H1 (cell line): ENCODE results near the gene KDM6A. TPM values are rescaled to one million over a fixed set of nuclear protein-coding genes. Genes with fewer than 3 reads are reported as not detected.
"Not testable (repeated sequence)": the region's sequence is repeated elsewhere in the genome, so short reads cannot be mapped to it uniquely, and the experiment has no call there.

Experiments
- CTCF ChIA-PET: fragments of 300-600 bp; sonication (Branson Sonifier 250); formaldehyde crosslinking; loops from one replicate; lab custom pipeline; 2021; ENCODE audit not compliant: partially characterized antibody; lab: Charles Lee
- POLR2A ChIA-PET: fragments of 300-600 bp; sonication (Branson Sonifier 250); formaldehyde crosslinking; loops from one replicate; lab custom pipeline; 2021; ENCODE audit warnings: inconsistent platforms; ENCODE audit not compliant: partially characterized antibody; lab: Charles Lee
- DNase-seq, 2 experiments: peaks; one replicate each; pipeline versions ENCODE4 v3.0.0 to v3.0.0-alpha.2; 2010 to 2022; ENCODE audit warnings: low spot score in 2 of 2, low read depth in 1 of 2, mixed read lengths in 1 of 2
- FAIRE-seq: peaks from 2 replicates; lab custom pipeline; 2011; peaks lifted over from hg19 to GRCh38; lab: Jason Lieb, UNC
- H2AFZ ChIP-seq: 2 replicates; pipeline ENCODE4 v1.8.1; 2012; ENCODE audit warnings: low read length, inconsistent platforms
- H2AK5ac ChIP-seq: 2 replicates; pipeline ENCODE4 v1.6.1; 2013; ENCODE audit warnings: low read depth, low read length
- H2BK120ac ChIP-seq: replicated peaks from 2 replicates; pipeline ENCODE3; 2013; ENCODE audit warnings: low read depth, low read length, inconsistent platforms
- H2BK12ac ChIP-seq: 2 replicates; pipeline ENCODE4 v1.6.1; 2013; ENCODE audit warnings: low read depth, low read length
- H2BK15ac ChIP-seq: 2 replicates; pipeline ENCODE4 v1.6.1; 2013; ENCODE audit warnings: low read length
- H2BK20ac ChIP-seq: 2 replicates; pipeline ENCODE4 v1.6.1; 2013; ENCODE audit warnings: low read length
- H2BK5ac ChIP-seq: 2 replicates; pipeline ENCODE4 v1.6.1; 2013; ENCODE audit warnings: low read depth, low read length
- H3K14ac ChIP-seq: 2 replicates; pipeline ENCODE4 v1.6.1; 2013; ENCODE audit warnings: inconsistent platforms; ENCODE audit not compliant: insufficient read length
- H3K18ac ChIP-seq: 2 replicates; pipeline ENCODE4 v1.6.1; 2013; ENCODE audit warnings: low read length; ENCODE audit errors: extremely low read depth
- H3K23ac ChIP-seq: 2 replicates; pipeline ENCODE4 v1.6.1; 2013; ENCODE audit warnings: inconsistent platforms; ENCODE audit not compliant: insufficient read length
- H3K23me2 ChIP-seq: 2 replicates; pipeline ENCODE4 v1.6.1; 2013; ENCODE audit warnings: low read depth, low read length
- H3K27ac ChIP-seq: 2 replicates; pipeline ENCODE4 v1.6.1; 2011; ENCODE audit warnings: low read depth, low read length, inconsistent platforms
- H3K27me3 ChIP-seq, 4 experiments: replicated peaks in 1 of 4; 1 replicate in 1 of 4; 2 replicates in 3 of 4; pipeline versions ENCODE4 v1.6.1 to v1.8.1; 2011 to 2013; ENCODE audit warnings: low read length in 3 of 4, mild to moderate bottlenecking in 3 of 4, inconsistent platforms in 2 of 4, mixed read lengths in 2 of 4, moderate library complexity in 1 of 4; ENCODE audit not compliant: control insufficient read depth in 3 of 4, insufficient read depth in 3 of 4; ENCODE audit errors: extremely low read depth in 1 of 4
- H3K36me3 ChIP-seq, 4 experiments: 2 replicates each; pipeline versions ENCODE4 v1.6.1 to v1.8.1; 2011 to 2013; ENCODE audit warnings: mild to moderate bottlenecking in 4 of 4, low read length in 3 of 4, moderate library complexity in 2 of 4, control low read depth in 1 of 4, inconsistent platforms in 1 of 4; ENCODE audit not compliant: insufficient read depth in 4 of 4, control insufficient read depth in 2 of 4
- H3K4ac ChIP-seq: replicated peaks from 2 replicates; pipeline ENCODE3; 2013; ENCODE audit warnings: low read length, low read depth, mixed read lengths, inconsistent platforms; ENCODE audit not compliant: insufficient read length
- H3K4me1 ChIP-seq, 4 experiments: replicated peaks in 1 of 4; 1 replicate in 1 of 4; 2 replicates in 3 of 4; pipeline versions ENCODE4 v1.6.1 to v1.8.1; 2011 to 2013; ENCODE audit warnings: low read length in 3 of 4, inconsistent platforms in 2 of 4, mixed read lengths in 1 of 4; ENCODE audit not compliant: insufficient read depth in 4 of 4, control insufficient read depth in 3 of 4
- H3K4me2 ChIP-seq, 2 experiments: 2 replicates each; pipeline versions ENCODE4 v1.6.1 to v1.8.1; 2011 to 2013; ENCODE audit warnings: low read depth in 2 of 2, low read length in 2 of 2, control low read depth in 1 of 2, inconsistent platforms in 1 of 2, mild to moderate bottlenecking in 1 of 2; ENCODE audit not compliant: insufficient read depth in 1 of 2
- H3K4me3 ChIP-seq, 4 experiments: fragments of 200-600, 300-600 bp in 1 of 4; sonication (generic), shearing (Covaris generic), sonication (Bioruptor Twin) in 1 of 4; 2 replicates each; pipeline versions ENCODE4 v1.5.1 to v1.8.1; 2011 to 2016; ENCODE audit warnings: low read length in 4 of 4, low read depth in 3 of 4, control low read depth in 2 of 4, inconsistent platforms in 2 of 4, mild to moderate bottlenecking in 2 of 4, mixed read lengths in 1 of 4, moderate library complexity in 1 of 4; ENCODE audit not compliant: insufficient read depth in 2 of 4; ENCODE audit errors: extremely low read depth in 1 of 4
- H3K56ac ChIP-seq: replicated peaks from 2 replicates; pipeline ENCODE3; 2013; ENCODE audit warnings: low read depth, mild to moderate bottlenecking, mixed read lengths, low read length, inconsistent platforms; ENCODE audit not compliant: insufficient read length
- H3K79me1 ChIP-seq: 2 replicates; pipeline ENCODE4 v1.6.1; 2013; ENCODE audit warnings: low read depth, low read length, control low read depth
- H3K79me2 ChIP-seq, 2 experiments: 2 replicates each; pipeline versions ENCODE4 v1.6.1 to v1.8.1; 2012 to 2013; ENCODE audit warnings: low read length in 2 of 2, mild to moderate bottlenecking in 2 of 2, inconsistent platforms in 1 of 2; ENCODE audit not compliant: insufficient read depth in 2 of 2, control insufficient read depth in 1 of 2
- H3K9ac ChIP-seq, 4 experiments: replicated peaks in 1 of 4; 1 replicate in 1 of 4; 2 replicates in 3 of 4; pipeline versions ENCODE4 v1.6.1 to v1.8.1; 2011 to 2013; ENCODE audit warnings: low read depth in 3 of 4, low read length in 3 of 4, control low read depth in 2 of 4, mild to moderate bottlenecking in 2 of 4, moderate library complexity in 2 of 4, inconsistent platforms in 1 of 4; ENCODE audit errors: extremely low read depth in 1 of 4
- H3K9me3 ChIP-seq, 2 experiments: 2 replicates each; pipeline versions ENCODE4 v1.6.1 to v1.8.1; 2012 to 2013; ENCODE audit warnings: mild to moderate bottlenecking in 2 of 2, moderate library complexity in 2 of 2, control low read depth in 1 of 2, inconsistent platforms in 1 of 2, low read depth in 1 of 2, low read length in 1 of 2, mixed read lengths in 1 of 2; ENCODE audit not compliant: insufficient read depth in 2 of 2
- H4K20me1 ChIP-seq, 2 experiments: replicated peaks in 1 of 2; 2 replicates each; pipeline versions ENCODE3 to v1.8.1; 2011 to 2013; ENCODE audit warnings: inconsistent platforms in 2 of 2, low read length in 2 of 2, mild to moderate bottlenecking in 1 of 2; ENCODE audit not compliant: insufficient read depth in 2 of 2, control insufficient read depth in 1 of 2
- H4K5ac ChIP-seq: 2 replicates; pipeline ENCODE4 v1.6.1; 2013; ENCODE audit warnings: low read length, low read depth, mixed read lengths, inconsistent platforms; ENCODE audit not compliant: insufficient read length
- H4K8ac ChIP-seq: 2 replicates; pipeline ENCODE4 v1.8.0; 2013; ENCODE audit warnings: mild to moderate bottlenecking, moderate library complexity, low read length, inconsistent platforms; ENCODE audit not compliant: insufficient read depth; ENCODE audit errors: extremely low read depth
- H4K91ac ChIP-seq: replicated peaks from 2 replicates; pipeline ENCODE3; 2013; ENCODE audit warnings: low read length, mixed read lengths, inconsistent platforms; ENCODE audit not compliant: insufficient read length
- POLR2AphosphoS5 ChIP-seq: IDR thresholded peaks from 2 replicates; pipeline ENCODE4 v1.6.1; 2011; ENCODE audit warnings: low read depth, low read length
- SRF ChIP-seq: IDR thresholded peaks from 2 replicates; pipeline ENCODE4 v1.6.1; 2011; ENCODE audit warnings: mild to moderate bottlenecking, low read depth, low read length, moderate library complexity
- TAF1 ChIP-seq: IDR thresholded peaks from 2 replicates; pipeline ENCODE4 v1.6.1; 2011; ENCODE audit warnings: mild to moderate bottlenecking, low read depth, low read length
- TBP ChIP-seq: IDR thresholded peaks from 2 replicates; pipeline ENCODE4 v1.6.1; 2011; ENCODE audit warnings: low read depth, low read length, improper control_type of control experiment
- WGBS, 2 experiments: shearing (Covaris generic) in 1 of 2; methylation state at CpG; one replicate each; pipeline versions ENCODE4 v1.1.6 to v1.1.7; 2013 to 2015; ENCODE audit warnings: low lambda C conversion rate in 2 of 2, mixed read lengths in 2 of 2, inconsistent platforms in 1 of 2, low coverage in 1 of 2, missing lambda C conversion rate in 1 of 2; ENCODE audit not compliant: insufficient replicate concordance in 2 of 2, insufficient coverage in 1 of 2, insufficient read length in 1 of 2; ENCODE audit errors: extremely low coverage in 1 of 2, missing lambda C conversion rate in 1 of 2; 5-methylcytosine and 5-hydroxymethylcytosine counted together
- polyA plus RNA-seq, 7 experiments: library from polyadenylated mRNA; depleted of rRNA in 3 of 7; stranded (reverse) in 5 of 7; unstranded in 2 of 7; fragments of >200 nt in 5 of 7; fragments of 200-250 nt in 2 of 7; gene quantifications; 1 replicate in 5 of 7; 2 replicates in 1 of 7; 4 replicates in 1 of 7; pipeline versions ENCODE4 v1.2.1 to v1.2.3, GENCODE V29; 2011 to 2013; ENCODE audit warnings: missing spikeins in 2 of 7, mixed read lengths in 2 of 7
- total RNA-seq: library from RNA; stranded (reverse); fragmentation: NEBNext Ultra II Directional; extraction: Animal tissue kit (Norgen Biotek cat#: 25700); gene quantifications from 2 replicates; pipeline ENCODE4 v1.2.1, GENCODE V29; 2021

KDM6A gene
- total and polyA plus RNA-seq, 2 of the 8 experiments (the other 6 are each of a cell fraction or from before 2014, with no cell fraction given): 43.5 to 58.4 TPM

DNA sequence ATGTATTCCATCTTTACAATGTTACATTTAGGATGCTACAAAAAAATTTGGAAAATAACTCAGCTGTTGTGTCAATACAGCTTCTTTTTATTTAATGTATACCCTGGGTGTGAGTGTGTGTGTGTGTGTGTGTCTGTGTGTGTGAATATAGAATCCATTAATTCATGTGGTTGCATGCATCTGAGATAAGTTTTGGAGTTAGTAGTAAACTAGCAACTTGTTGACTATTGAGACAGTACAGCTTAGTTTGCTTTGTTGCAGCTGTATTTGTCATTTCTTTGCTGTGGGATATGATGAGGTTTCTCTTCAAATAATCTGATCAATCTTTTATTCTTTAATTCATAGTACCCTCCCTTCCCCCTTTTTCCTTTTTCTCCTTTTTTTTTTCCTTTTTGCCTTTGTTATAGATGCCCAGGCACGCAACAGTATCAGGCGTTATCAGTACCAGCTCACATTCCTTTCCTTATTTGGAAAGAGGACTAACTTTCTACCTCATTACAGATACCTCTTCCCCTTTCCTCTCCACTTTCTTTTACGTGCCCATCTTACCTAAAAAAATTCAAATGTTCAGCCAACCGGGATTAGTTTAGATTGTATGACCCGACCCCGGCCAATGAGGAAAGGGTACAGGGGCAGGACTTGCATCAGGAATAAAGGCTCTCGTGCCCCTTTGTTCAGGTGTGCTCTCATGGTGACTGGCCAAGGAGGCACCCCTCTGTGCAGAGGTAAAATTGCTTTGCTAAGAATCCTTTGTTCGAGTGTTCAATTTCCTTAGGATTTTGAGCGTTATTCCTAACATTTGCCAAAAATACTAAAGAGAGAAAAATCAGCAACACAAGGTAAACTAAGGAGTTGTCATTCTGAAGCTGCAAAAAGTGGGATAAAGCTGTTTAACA lies 77.7 kb downstream of the KDM6A start:
- H3K23ac ChIP-seq, H2AFZ ChIP-seq, H2BK15ac ChIP-seq, H4K20me1 ChIP-seq, CTCF ChIA-PET, H3K27me3 ChIP-seq, H3K4ac ChIP-seq, H2AK5ac ChIP-seq, H3K4me1 ChIP-seq, H4K8ac ChIP-seq, H3K36me3 ChIP-seq, H3K9me3 ChIP-seq, H3K14ac ChIP-seq, H3K79me1 ChIP-seq, H3K23me2 ChIP-seq, H2BK20ac ChIP-seq: not testable (repeated sequence)
- Histone ChIP-seq H3K27ac (peak overlapping the region; percentile 96), H2BK120ac (peak overlapping the region; percentile 64), H3K56ac (peak overlapping the region; percentile 46), H2BK12ac (peak overlapping the region; percentile 39; the same call in 1 of the 2 replicates), H4K5ac (peak overlapping the region; percentile 91), H3K9ac (peak overlapping the region; percentile 46 to 82 (median 76); a peak in 6 of 7 replicates), H4K91ac (peak overlapping the region; percentile 81), H3K18ac (peak overlapping the region; percentile 32), H3K79me2 (peaks cover 19 to 94% of the 10 kb centered on the region in 2 experiments), H3K4me3 (peak overlapping the region in 3 of 4 experiments; percentile 45 to 83 (median 62); a peak in 6 of 8 replicates), H3K4me2 (peak overlapping the region; percentile 62 to 74), H2BK5ac (peak overlapping the region; percentile 83; the same call in 1 of the 2 replicates)
- WGBS, 2 experiments: 0% methylated on average over 9 of the region's 9 CpGs; no CpG with 5 or more reads in 1 of the 2 experiments
- TF ChIP-seq POLR2AphosphoS5 (peak; percentile 33; the same call in 1 of the 2 replicates), TAF1 (peak; percentile 60), SRF (peak; percentile 90), TBP (peak; percentile 79)
- POLR2A ChIA-PET: interaction anchor here (0.7 to 2.8 kb wide), 14 partner anchors 13 to 78 kb away, joined by 3 to 11 read pairs (median 4); partner anchors contain the start of gene KDM6A
- FAIRE-seq (peak; percentile 52), DNase-seq (peak in 1 of 2 experiments; percentile 3)
